K562 (cell line): ENCODE results near the gene TSGA10IP. TPM values are rescaled to one million over a fixed set of nuclear protein-coding genes. Genes with fewer than 3 reads are reported as not detected.

Experiments
- ARHGAP35 ChIP-seq: fragments of 450-650 bp; IDR thresholded peaks from 2 replicates; pipeline ENCODE4 v1.6.1; 2018; ENCODE audit not compliant: partially characterized antibody
- CBX2 ChIP-seq: fragments of 200-600 bp; sonication (generic); IDR thresholded peaks from one replicate; pipeline ENCODE4 v1.6.1; 2012; ENCODE audit warnings: mild to moderate bottlenecking, low read length, inconsistent platforms; ENCODE audit not compliant: insufficient read depth, poor library complexity, severe bottlenecking
- CBX8 ChIP-seq: fragments of 200-600 bp; sonication (generic); IDR thresholded peaks from 2 replicates; pipeline ENCODE4 v1.6.1; 2012; ENCODE audit warnings: borderline replicate concordance, mixed run types, low read depth, mild to moderate bottlenecking, moderate library complexity, mixed read lengths, low read length, control low read depth, inconsistent platforms; ENCODE audit not compliant: poor library complexity, severe bottlenecking; ENCODE audit errors: extremely low read depth
- CHD4 ChIP-seq: fragments of 200-600 bp; sonication (generic); IDR thresholded peaks from 3 replicates; pipeline ENCODE4 v1.6.1; 2012; ENCODE audit warnings: low read depth, mild to moderate bottlenecking, mixed read lengths, low read length, inconsistent platforms; ENCODE audit not compliant: insufficient read depth, insufficient replicate concordance, poor library complexity, severe bottlenecking
- CTCF ChIP-seq, 3 experiments: IDR thresholded peaks in 2 of 3; conservative IDR thresholded peaks in 1 of 3; 2 replicates each; pipeline ENCODE4 v1.5.1; 2011 to 2012; ENCODE audit warnings: low read length in 3 of 3, mild to moderate bottlenecking in 3 of 3, control low read depth in 2 of 3, improper control_type of control experiment in 1 of 3, inconsistent platforms in 1 of 3, low read depth in 1 of 3, mixed read lengths in 1 of 3, moderate library complexity in 1 of 3; ENCODE audit not compliant: insufficient read depth in 2 of 3
- FOXJ2 ChIP-seq: fragments of 200-800 bp; sonication (Bioruptor generic); IDR thresholded peaks from 2 replicates; pipeline ENCODE4 v1.6.1; 2016; ENCODE audit warnings: missing genetic modification characterization, missing compliant biosample characterization
- HOXB6 ChIP-seq: fragments of 250-450 bp; sonication (Bioruptor Pico); IDR thresholded peaks from 2 replicates; pipeline ENCODE4 v1.5.1; 2022; ENCODE audit warnings: mild to moderate bottlenecking, borderline replicate concordance
- NRF1 ChIP-seq, 2 experiments: fragments of 450-650 bp; IDR thresholded peaks in 1 of 2; conservative IDR thresholded peaks in 1 of 2; 2 replicates each; pipeline ENCODE4 v1.6.1; 2014; ENCODE audit warnings: mild to moderate bottlenecking in 2 of 2
- PML ChIP-seq: IDR thresholded peaks from 2 replicates; pipeline ENCODE4 v1.6.1; 2012; ENCODE audit warnings: low read length, inconsistent platforms
- PURB ChIP-seq: sonication (generic); formaldehyde crosslinking; IDR thresholded peaks from 2 replicates; pipeline ENCODE4 v1.9.0; 2021; ENCODE audit warnings: low read depth, mild to moderate bottlenecking, missing genetic modification reagents
- RERE ChIP-seq: sonication (generic); formaldehyde crosslinking; IDR thresholded peaks from 2 replicates; pipeline ENCODE4 v1.8.0; 2023; ENCODE audit warnings: missing genetic modification reagents, mild to moderate bottlenecking, borderline replicate concordance
- RUNX1 ChIP-seq: sonication (generic); IDR thresholded peaks from 2 replicates; pipeline ENCODE4 v1.6.1; 2016; ENCODE audit warnings: antibody characterized with exemption, low read depth
- SIN3A ChIP-seq, 2 experiments: fragments of 150-350 bp in 1 of 2; IDR thresholded peaks; 2 replicates each; pipeline ENCODE4 v1.6.1; 2011 to 2016; ENCODE audit warnings: borderline replicate concordance in 2 of 2, low read depth in 2 of 2, low read length in 2 of 2, mild to moderate bottlenecking in 2 of 2, moderate library complexity in 2 of 2; ENCODE audit not compliant: control insufficient read depth in 1 of 2
- SMARCA4 ChIP-seq: fragments of 450-650 bp; IDR thresholded peaks from 2 replicates; pipeline ENCODE4 v1.6.1; 2016
- TEAD2 ChIP-seq: fragments of 450-650 bp; IDR thresholded peaks from 2 replicates; pipeline ENCODE4 v1.6.1; 2016; ENCODE audit warnings: missing genetic modification characterization, control low read depth, missing compliant biosample characterization
- ZHX1 ChIP-seq: fragments of 150-350 bp; conservative IDR thresholded peaks from 2 replicates; pipeline ENCODE4 v1.6.1; 2014; ENCODE audit warnings: low read length
- ZNF197 ChIP-seq: fragments of 200-800 bp; sonication (Bioruptor generic); IDR thresholded peaks from 2 replicates; pipeline ENCODE4 v1.6.1; 2016; ENCODE audit warnings: low read depth, missing genetic modification characterization, missing compliant biosample characterization
- polyA plus RNA-seq, 8 experiments: library from polyadenylated mRNA; depleted of rRNA in 4 of 8; stranded (reverse) in 5 of 8; unstranded in 3 of 8; fragments of >200 nt; fragmentation: Nextera tagmentation in 2 of 8; fragmentation: Illumina TruSeq in 1 of 8; extraction: Ambion mirVana in 2 of 8; extraction: Trizol in 1 of 8; gene quantifications; 2 replicates each; pipeline versions ENCODE4 v1.2.1 to v1.2.3, GENCODE V29; 2011 to 2014; ENCODE audit warnings: inconsistent platforms in 1 of 8, missing spikeins in 1 of 8
- total RNA-seq, 7 experiments: library from RNA; depleted of rRNA in 6 of 7; stranded (reverse); fragments of >200 nt in 6 of 7; fragmentation: Illumina TruSeq in 2 of 7; extraction: Trizol in 2 of 7; gene quantifications; 2 replicates each; pipeline versions ENCODE4 v1.2.1 to v1.2.3, GENCODE V29; 2011 to 2021; ENCODE audit warnings: low replicate concordance in 1 of 7

TSGA10IP gene
- total and polyA plus RNA-seq, 9 of the 15 experiments (the other 6 are each of a cell fraction or from before 2014, with no cell fraction given), result not detected

- TF ChIP-seq CTCF (IDR thresholded peaks at IDR 0.05 in 2 of 3, conservative IDR thresholded peaks at IDR 0.05 in 1 of 3; ENCODE audit: insufficient read depth in 2 of 3, low read depth in 1 of 3, low read length in 3 of 3) (peak in 1 of 3 experiments; percentile 17; a peak in 1 of 6 replicates), RERE (CRISPR knock-in tag) (no peak), ZHX1 (no peak), TEAD2 (tag) (no peak), PURB (CRISPR knock-in tag) (no peak), ARHGAP35 (no peak), CBX8 (no peak), PML (no peak), CBX2 (no peak), HOXB6 (CRISPR knock-in tag) (no peak), SIN3A (IDR thresholded peaks at IDR 0.05; ENCODE audit: borderline replicate concordance in 2 of 2, control insufficient read depth in 1 of 2, low read depth in 2 of 2, low read length in 2 of 2) (peak in 1 of 2 experiments; percentile 48; a peak in 1 of 4 replicates), RUNX1 (no peak), FOXJ2 (no peak), NRF1 (conservative IDR thresholded peaks at IDR 0.05 in 1 of 2, IDR thresholded peaks at IDR 0.05 in 1 of 2) (peak; percentile 56 to 65; a peak in 2 of 4 replicates), ZNF197 (CRISPR knock-in tag) (no peak), SMARCA4 (no peak), CHD4 (no peak)
Observed at GRCh38 chr11:66002648-66003225, 57.5 kb downstream of the TSGA10IP start (continued).
